Forelimb muscle (tissue), 1 donor: ENCODE data around the gene FCAR. TPM values are rescaled to one million over a fixed set of nuclear protein-coding genes. Genes with fewer than 3 reads are reported as not detected.

ENCODE experiments used
- polyA plus RNA-seq: library from polyadenylated mRNA; unstranded; fragments of 120-200 nt; gene quantifications from one replicate; pipeline ENCODE4 v1.2.1, GENCODE V29; 2013; ENCODE audit not compliant: insufficient read length

The FCAR gene
- polyA plus RNA-seq, 1 donor: 0.34 TPM

Other genes with a start within 250 kb of the FCAR start
- gene LILRB1, start 243.8 kb upstream of the FCAR start, polyA plus RNA-seq: 1.1 TPM
- 0.63 TPM for gene LILRB4, start 211.2 kb upstream of the FCAR start, polyA plus RNA-seq
- gene KIR3DL3, start 149.8 kb upstream of the FCAR start, polyA plus RNA-seq: not detected
- not detected for gene KIR2DL3, start 135.7 kb upstream of the FCAR start, polyA plus RNA-seq
- not detected for gene KIR2DL1, start 104.4 kb upstream of the FCAR start, polyA plus RNA-seq
- gene KIR2DL4, start 70.6 kb upstream of the FCAR start, polyA plus RNA-seq: not detected
- not detected for gene KIR3DL1, start 57.8 kb upstream of the FCAR start, polyA plus RNA-seq
- not detected for gene KIR2DS4, start 41.6 kb upstream of the FCAR start, polyA plus RNA-seq
- gene KIR3DL2, start 23.8 kb upstream of the FCAR start, polyA plus RNA-seq: not detected
- 0.53 TPM for gene NCR1, start 31.9 kb downstream of the FCAR start, polyA plus RNA-seq
- not detected for gene NLRP7, start 73.3 kb downstream of the FCAR start, polyA plus RNA-seq
- gene NLRP2, start 92.1 kb downstream of the FCAR start, polyA plus RNA-seq: 1.2 TPM
- gene GP6, start 164.0 kb downstream of the FCAR start, polyA plus RNA-seq: 0.14 TPM
- 14.6 TPM for gene RDH13, start 188.9 kb downstream of the FCAR start, polyA plus RNA-seq
- gene EPS8L1, start 201.6 kb downstream of the FCAR start, polyA plus RNA-seq: 3.4 TPM
- 78.0 TPM for gene PPP1R12C, start 243.4 kb downstream of the FCAR start, polyA plus RNA-seq